Calu3 (cell line): ENCODE results near the gene RASD2. TPM values are rescaled to one million over a fixed set of nuclear protein-coding genes. Genes with fewer than 3 reads are reported as not detected.

Experiments
- BruUV-seq: library from RNA; stranded (reverse); fragments of 400-500 nt; replicated peaks from 2 replicates; lab custom pipeline; 2021; lab: Mats Ljungman, UMichigan
- CTCF ChIA-PET: fragments of 300-600 bp; sonication (Branson Sonifier 250); formaldehyde crosslinking; loops from one replicate; lab custom pipeline; 2022; ENCODE audit warnings: antibody characterized with exemption; lab: Charles Lee
- DNase-seq: peaks from one replicate; pipeline ENCODE4 v3.0.0; 2022
- H3K27ac Mint-ChIP-seq: one replicate; pipeline ENCODE4 v1.8.0; 2022; ENCODE audit warnings: mixed read lengths; ENCODE audit not compliant: unreplicated experiment
- H3K27me3 Mint-ChIP-seq: one replicate; pipeline ENCODE4 v1.8.0; 2022; ENCODE audit warnings: mixed read lengths; ENCODE audit not compliant: unreplicated experiment
- H3K36me3 Mint-ChIP-seq: one replicate; pipeline ENCODE4 v1.8.0; 2022; ENCODE audit warnings: mild to moderate bottlenecking, moderate library complexity, mixed read lengths; ENCODE audit not compliant: insufficient read depth, unreplicated experiment
- H3K4me1 Mint-ChIP-seq: one replicate; pipeline ENCODE4 v1.8.0; 2022; ENCODE audit warnings: mild to moderate bottlenecking, low read depth, mixed read lengths; ENCODE audit not compliant: unreplicated experiment
- H3K4me3 Mint-ChIP-seq: one replicate; pipeline ENCODE4 v1.8.0; 2022; ENCODE audit warnings: mild to moderate bottlenecking, low read depth, moderate library complexity, mixed read lengths; ENCODE audit not compliant: unreplicated experiment
- H3K9me3 Mint-ChIP-seq: one replicate; pipeline ENCODE4 v1.8.0; 2022; ENCODE audit warnings: low read depth, mixed read lengths; ENCODE audit not compliant: unreplicated experiment
- CTCF ChIP-seq: fragments of 200-600 bp; IDR thresholded peaks from one replicate; pipeline ENCODE4 v1.8.0; 2022; ENCODE audit warnings: antibody characterized with exemption; ENCODE audit not compliant: unreplicated experiment
- intact Hi-C: fragments of 100-400 bp; cut with micrococcal nuclease; formaldehyde crosslinking; loops from one replicate; pipeline ENCODE4 v1.10.0; 2022; ENCODE audit not compliant: unreplicated experiment
- total RNA-seq: library from RNA; stranded (reverse); gene quantifications from 2 replicates; pipeline ENCODE4 v1.2.3, GENCODE V29; 2022

The RASD2 gene
- total RNA-seq, 1 experiment from 2014 or later, result 0.14 TPM

GRCh38 chr22:35559354-35560005 lies 18.8 kb downstream of the RASD2 start:
- Mint-ChIP-seq H3K27me3 (peaks cover 91% of the 10 kb centered on the region), H3K9me3 (no peaks in the 10 kb centered on the region), H3K36me3 (peaks cover 8% of the 10 kb centered on the region), H3K27ac (no peak overlapping the region), H3K4me3 (no peak overlapping the region), H3K4me1 (peaks cover 22% of the 10 kb centered on the region)
- CTCF ChIA-PET, result no interaction called here
- TF ChIP-seq CTCF, result no peak
- no TSS peak for BruUV-seq
- intact Hi-C loops, result no loop called here
- no peak for DNase-seq

GRCh38 chr22:35560366-35560765 lies 19.7 kb downstream of the RASD2 start:
- no peak for DNase-seq

GRCh38 chr22:35560824-35561223 lies 20.2 kb downstream of the RASD2 start:
- Mint-ChIP-seq H3K36me3 (peaks cover 8% of the 10 kb centered on the region), H3K4me3 (no peak overlapping the region), H3K27ac (no peak overlapping the region), H3K4me1 (peaks cover 22% of the 10 kb centered on the region), H3K27me3 (peaks cover 91% of the 10 kb centered on the region), H3K9me3 (no peaks in the 10 kb centered on the region)
- intact Hi-C loops, result no loop called here
- no TSS peak for BruUV-seq
- no peak for TF ChIP-seq CTCF
- DNase-seq, result no peak
- CTCF ChIA-PET, result no interaction called here

More at GRCh38 chr22:35560366-35560765, 19.7 kb downstream of the RASD2 start:
- peaks cover 91% of the 10 kb centered on the region for H3K27me3 Mint-ChIP-seq
- CTCF ChIA-PET, result no interaction called here
- no peak overlapping the region for H3K4me3 Mint-ChIP-seq
- no peak overlapping the region for H3K27ac Mint-ChIP-seq
- no peak for TF ChIP-seq CTCF
- H3K9me3 Mint-ChIP-seq, result no peaks in the 10 kb centered on the region
- no TSS peak for BruUV-seq
- peaks cover 8% of the 10 kb centered on the region for H3K36me3 Mint-ChIP-seq
- H3K4me1 Mint-ChIP-seq, result peaks cover 22% of the 10 kb centered on the region
- intact Hi-C loops, result no loop called here

- peak; percentile 38 for DNase-seq
- no peak for TF ChIP-seq CTCF
- Mint-ChIP-seq H3K36me3 (peaks cover 8% of the 10 kb centered on the region), H3K9me3 (no peaks in the 10 kb centered on the region), H3K4me1 (peaks cover 22% of the 10 kb centered on the region), H3K27ac (peak overlapping the region; percentile 34), H3K27me3 (peaks cover 91% of the 10 kb centered on the region), H3K4me3 (no peak overlapping the region)
- no TSS peak for BruUV-seq
- CTCF ChIA-PET, result no interaction called here
- intact Hi-C loops, result no loop called here
These were observed 21.3 kb downstream of the RASD2 start for GRCh38 chr22:35561796-35562526.
